Fibroblast of lung (primary cell): ENCODE measurements around the gene CLPX. TPM values are rescaled to one million over a fixed set of nuclear protein-coding genes. Genes with fewer than 3 reads are reported as not detected.
"Not testable (repeated sequence)": the region's sequence is repeated elsewhere in the genome, so short reads cannot be mapped to it uniquely, and the experiment has no call there.

Source experiments
- DNase-seq, 2 donors: peaks; one replicate each; pipeline versions ENCODE4 v3.0.0 to v3.0.0-alpha.2; 2010; ENCODE audit warnings: low read depth in 2 of 2
- H2AFZ ChIP-seq: 2 replicates; pipeline ENCODE4 v1.5.1; 2012; ENCODE audit warnings: low read length, control low read depth, inconsistent platforms
- H3K27ac ChIP-seq: 2 replicates; pipeline ENCODE4 v1.5.1; 2011; ENCODE audit warnings: low read length, control low read depth; ENCODE audit not compliant: insufficient read depth
- H3K27me3 ChIP-seq: 2 replicates; pipeline ENCODE4 v1.5.1; 2011; ENCODE audit warnings: mild to moderate bottlenecking, low read length; ENCODE audit not compliant: control insufficient read depth, insufficient read depth
- H3K36me3 ChIP-seq: 2 replicates; pipeline ENCODE4 v1.5.1; 2011; ENCODE audit warnings: low read length; ENCODE audit not compliant: control insufficient read depth, insufficient read depth
- H3K4me1 ChIP-seq: 2 replicates; pipeline ENCODE4 v1.5.1; 2011; ENCODE audit warnings: low read length; ENCODE audit not compliant: control insufficient read depth, insufficient read depth; ENCODE audit errors: extremely low read depth
- H3K4me2 ChIP-seq: 2 replicates; pipeline ENCODE4 v1.5.1; 2011; ENCODE audit warnings: low read length, control low read depth; ENCODE audit not compliant: insufficient read depth; ENCODE audit errors: extremely low read depth
- H3K4me3 ChIP-seq, 4 experiments: fragments of 200-600 bp in 1 of 4; sonication (generic) in 1 of 4; replicated peaks in 1 of 4; 2 replicates each; pipeline ENCODE4 v1.5.1; 2011 to 2016; ENCODE audit warnings: low read length in 4 of 4, low read depth in 3 of 4, mild to moderate bottlenecking in 3 of 4, control low read depth in 2 of 4, inconsistent platforms in 1 of 4, mixed read lengths in 1 of 4; ENCODE audit not compliant: insufficient read depth in 1 of 4; ENCODE audit errors: control extremely low read depth in 1 of 4
- H3K79me2 ChIP-seq: 2 replicates; pipeline ENCODE4 v1.5.1; 2012; ENCODE audit warnings: mild to moderate bottlenecking, low read length, inconsistent platforms; ENCODE audit not compliant: control insufficient read depth, insufficient read depth
- H3K9ac ChIP-seq: 2 replicates; pipeline ENCODE4 v1.5.1; 2011; ENCODE audit warnings: mild to moderate bottlenecking, low read length, control low read depth; ENCODE audit not compliant: insufficient read depth
- H3K9me3 ChIP-seq: 2 replicates; pipeline ENCODE4 v1.5.1; 2012; ENCODE audit warnings: low read depth, low read length; ENCODE audit not compliant: control insufficient read depth, insufficient read depth
- H4K20me1 ChIP-seq: 2 replicates; pipeline ENCODE4 v1.5.1; 2011; ENCODE audit warnings: low read length; ENCODE audit not compliant: control insufficient read depth, insufficient read depth; ENCODE audit errors: extremely low read depth
- CTCF ChIP-seq, 2 donors: IDR thresholded peaks in 1 of 2; conservative IDR thresholded peaks in 1 of 2; 1 replicate in 1 of 2; 2 replicates in 1 of 2; pipeline ENCODE4 v1.5.1; 2011 to 2012; ENCODE audit warnings: low read length in 2 of 2, control low read depth in 1 of 2, inconsistent platforms in 1 of 2, low read depth in 1 of 2, mild to moderate bottlenecking in 1 of 2
- EZH2 ChIP-seq: IDR thresholded peaks from 2 replicates; pipeline ENCODE4 v1.5.1; 2012; ENCODE audit warnings: low read length, control low read depth, mild to moderate bottlenecking; ENCODE audit errors: missing control alignments
- polyA plus RNA-seq, 2 donors: library from polyadenylated mRNA; depleted of rRNA in 1 of 2; stranded (reverse) in 1 of 2; unstranded in 1 of 2; fragments of >200 nt; gene quantifications; 2 replicates each; pipeline ENCODE4 v1.2.1, GENCODE V29; 2011 to 2012; ENCODE audit warnings: missing spikeins in 1 of 2
- total RNA-seq: library from RNA; depleted of rRNA; stranded (reverse); fragments of >200 nt; gene quantifications from 2 replicates; pipeline ENCODE4 v1.2.1, GENCODE V29; 2014

The CLPX gene
- total and polyA plus RNA-seq, 2 donors (not counting 1 experiment from before 2014, with no cell fraction given): 36.2 to 53.4 TPM

- H3K27ac ChIP-seq: no peak overlapping the region
- H3K79me2 ChIP-seq: no peaks in the 10 kb centered on the region
- H3K36me3 ChIP-seq: no peaks in the 10 kb centered on the region
- no peaks in the 10 kb centered on the region for H3K9me3 ChIP-seq
- TF ChIP-seq CTCF (conservative IDR thresholded peaks at IDR 0.05 in 1 of 2, IDR thresholded peaks at IDR 0.05 in 1 of 2; ENCODE audit: low read depth in 1 of 2, low read length in 2 of 2): no peak
- no peak for TF ChIP-seq EZH2
- H3K4me1 ChIP-seq: no peaks in the 10 kb centered on the region
- H3K9ac ChIP-seq: no peak overlapping the region
- no peaks in the 10 kb centered on the region for H4K20me1 ChIP-seq
- DNase-seq: peak in 1 of 2 donors; percentile 36
- no peak overlapping the region for H2AFZ ChIP-seq
- H3K4me3 ChIP-seq: no peak overlapping the region
- peaks cover 5% of the 10 kb centered on the region for H3K27me3 ChIP-seq
- no peak overlapping the region for H3K4me2 ChIP-seq
These were observed 9.8 kb upstream of the CLPX start for GRCh38 chr15:65194826-65195547.

- peak; percentile 12 to 24 for DNase-seq
- no peak overlapping the region for H3K4me2 ChIP-seq
- TF ChIP-seq EZH2 (no peak), CTCF (conservative IDR thresholded peaks at IDR 0.05 in 1 of 2, IDR thresholded peaks at IDR 0.05 in 1 of 2; ENCODE audit: low read depth in 1 of 2, low read length in 2 of 2) (no peak)
These were observed 6.9 kb upstream of the CLPX start for GRCh38 chr15:65192016-65192415.

GRCh38 chr15:65189102-65189740, 4.1 kb upstream of the CLPX start:
- no peaks in the 10 kb centered on the region for H3K36me3 ChIP-seq
- H3K4me3 ChIP-seq: no peak overlapping the region
- H3K4me2 ChIP-seq: no peak overlapping the region
- no peaks in the 10 kb centered on the region for H3K9me3 ChIP-seq
- TF ChIP-seq CTCF (conservative IDR thresholded peaks at IDR 0.05 in 1 of 2, IDR thresholded peaks at IDR 0.05 in 1 of 2; ENCODE audit: low read depth in 1 of 2, low read length in 2 of 2) (peak; percentile 92 to 94), EZH2 (no peak)
- no peak overlapping the region for H3K9ac ChIP-seq
- peaks cover 2% of the 10 kb centered on the region for H3K4me1 ChIP-seq
- H3K79me2 ChIP-seq: peaks cover 7% of the 10 kb centered on the region
- no peak overlapping the region for H3K27ac ChIP-seq
- peak; percentile 47 to 78 for DNase-seq
- no peaks in the 10 kb centered on the region for H4K20me1 ChIP-seq
- no peaks in the 10 kb centered on the region for H3K27me3 ChIP-seq
- no peak overlapping the region for H2AFZ ChIP-seq

More at GRCh38 chr15:65192016-65192415, 6.9 kb upstream of the CLPX start:
- Histone ChIP-seq H3K9ac (no peak overlapping the region), H3K4me1 (no peaks in the 10 kb centered on the region), H3K36me3 (no peaks in the 10 kb centered on the region), H4K20me1 (no peaks in the 10 kb centered on the region), H3K9me3 (no peaks in the 10 kb centered on the region), H3K27me3 (peaks cover 5% of the 10 kb centered on the region), H2AFZ (no peak overlapping the region), H3K27ac (no peak overlapping the region), H3K4me3 (no peak overlapping the region), H3K79me2 (no peaks in the 10 kb centered on the region)

GRCh38 chr15:65188472-65188871, 3.3 kb upstream of the CLPX start:
- H3K27me3 ChIP-seq, DNase-seq, H3K9ac ChIP-seq, H2AFZ ChIP-seq, H3K4me3 ChIP-seq, H3K36me3 ChIP-seq, H3K9me3 ChIP-seq, H3K4me2 ChIP-seq, H3K27ac ChIP-seq, H4K20me1 ChIP-seq, H3K4me1 ChIP-seq: not testable (repeated sequence)
- peaks cover 15% of the 10 kb centered on the region for H3K79me2 ChIP-seq
